Stimulated activated CD4-positive, alpha-beta T cell treated with anti-CD3 and anti-CD28 coated beads, Interleukin-1b, Interleukin-23, amount 100 ng/mL, for 24 hours (primary cell): ENCODE results near the gene AVPR2.

Experiments used
- DNase-seq, 4 experiments: peaks; one replicate each; pipeline ENCODE4 v3.0.0-alpha.2; 2020; ENCODE audit warnings: low read depth in 4 of 4, low spot score in 1 of 4

The AVPR2 gene

DNA sequence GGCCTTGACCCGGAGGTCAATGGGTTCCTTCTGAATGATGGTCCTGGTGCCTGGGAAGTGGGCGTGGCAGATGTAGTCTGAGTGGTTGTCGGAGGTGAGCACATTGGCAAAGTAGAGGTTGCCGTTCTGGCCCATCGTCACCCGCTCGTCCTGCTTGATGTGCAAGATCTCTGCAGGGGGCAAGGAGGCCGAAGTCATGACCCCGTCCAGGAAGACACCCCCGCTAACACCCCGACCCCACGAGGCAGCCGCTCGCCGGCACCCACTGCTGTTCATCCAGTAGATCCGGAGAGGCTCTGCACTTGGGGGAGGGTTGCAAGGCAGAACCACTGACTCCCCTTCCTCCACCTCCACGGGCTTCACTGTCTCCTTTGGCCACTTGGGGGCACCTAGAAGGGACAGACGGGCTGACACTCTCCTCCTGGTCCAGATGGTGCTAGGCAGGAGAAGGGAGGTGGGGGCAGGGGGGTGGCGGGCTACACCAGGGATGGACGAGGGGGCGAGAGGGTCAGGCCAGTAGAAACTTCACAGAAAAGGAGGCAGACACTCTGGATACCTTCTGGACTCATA, 33.6 kb upstream of the AVPR2 start:
- DNase-seq, result no peak

DNA sequence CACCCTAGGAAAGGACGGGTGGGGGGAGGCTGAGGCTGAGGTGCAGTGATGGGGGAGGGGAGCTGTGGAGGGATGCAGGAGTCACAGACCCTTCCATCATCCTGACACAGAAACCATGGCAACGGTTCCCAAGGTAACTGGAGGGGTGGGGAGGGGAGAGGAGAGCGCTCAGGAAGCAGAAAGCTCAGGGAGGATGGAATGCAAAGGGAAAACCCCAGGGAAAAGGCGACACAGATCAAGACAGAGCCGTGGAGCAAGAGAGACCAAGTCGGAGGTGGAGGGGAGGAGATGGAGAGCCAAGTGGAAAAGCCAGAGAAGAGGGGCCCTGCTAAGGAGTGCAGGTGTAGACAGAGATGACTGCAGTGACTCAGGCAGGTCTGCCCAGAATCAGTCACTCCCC, 33.0 kb upstream of the AVPR2 start:
- DNase-seq, result no peak

DNA sequence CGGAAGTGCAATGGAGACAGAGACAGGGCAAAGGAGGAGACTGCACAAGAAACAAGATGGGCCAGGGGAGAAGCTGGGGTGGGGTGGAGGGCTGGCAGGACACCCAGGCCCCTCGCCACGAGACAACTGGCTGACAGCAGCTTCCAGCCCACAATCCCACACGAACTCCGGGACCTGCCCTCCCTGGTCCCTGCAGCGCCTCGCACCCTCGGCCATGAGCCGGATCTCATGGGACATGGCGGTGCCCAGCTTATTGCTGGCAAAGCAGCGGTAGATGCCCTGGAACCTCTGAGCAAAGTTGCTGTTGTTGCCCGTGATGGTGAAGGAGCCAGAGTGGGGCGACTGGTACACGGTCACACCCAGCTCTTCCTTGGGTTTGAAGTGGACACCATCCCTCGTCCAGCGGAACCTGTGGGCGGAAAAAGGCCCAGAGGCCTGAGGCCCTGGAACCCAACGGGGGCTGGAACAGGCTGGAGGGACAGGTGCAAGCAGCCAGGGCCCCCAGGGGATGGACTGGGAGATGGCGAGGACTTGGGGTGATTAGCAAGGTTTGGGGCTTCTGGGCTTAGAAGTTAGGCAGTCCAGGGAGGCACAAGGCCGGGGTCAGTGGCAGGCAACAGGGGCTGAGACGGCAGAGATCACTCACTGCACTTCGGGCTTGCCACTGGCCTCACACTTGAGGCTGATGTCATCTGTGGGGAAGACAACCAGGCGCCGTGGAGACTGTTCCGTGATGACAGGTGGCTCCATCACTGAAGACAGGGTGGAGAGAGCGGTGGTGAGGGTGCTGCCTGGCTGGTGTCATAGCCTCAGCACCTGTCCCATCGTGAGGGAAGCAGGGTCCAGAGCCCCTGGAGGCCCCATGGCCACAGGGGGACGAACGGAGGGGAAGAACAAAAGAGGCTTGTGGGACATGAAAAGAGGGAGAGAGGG, 32.3 kb upstream of the AVPR2 start:
- no peak for DNase-seq

DNA sequence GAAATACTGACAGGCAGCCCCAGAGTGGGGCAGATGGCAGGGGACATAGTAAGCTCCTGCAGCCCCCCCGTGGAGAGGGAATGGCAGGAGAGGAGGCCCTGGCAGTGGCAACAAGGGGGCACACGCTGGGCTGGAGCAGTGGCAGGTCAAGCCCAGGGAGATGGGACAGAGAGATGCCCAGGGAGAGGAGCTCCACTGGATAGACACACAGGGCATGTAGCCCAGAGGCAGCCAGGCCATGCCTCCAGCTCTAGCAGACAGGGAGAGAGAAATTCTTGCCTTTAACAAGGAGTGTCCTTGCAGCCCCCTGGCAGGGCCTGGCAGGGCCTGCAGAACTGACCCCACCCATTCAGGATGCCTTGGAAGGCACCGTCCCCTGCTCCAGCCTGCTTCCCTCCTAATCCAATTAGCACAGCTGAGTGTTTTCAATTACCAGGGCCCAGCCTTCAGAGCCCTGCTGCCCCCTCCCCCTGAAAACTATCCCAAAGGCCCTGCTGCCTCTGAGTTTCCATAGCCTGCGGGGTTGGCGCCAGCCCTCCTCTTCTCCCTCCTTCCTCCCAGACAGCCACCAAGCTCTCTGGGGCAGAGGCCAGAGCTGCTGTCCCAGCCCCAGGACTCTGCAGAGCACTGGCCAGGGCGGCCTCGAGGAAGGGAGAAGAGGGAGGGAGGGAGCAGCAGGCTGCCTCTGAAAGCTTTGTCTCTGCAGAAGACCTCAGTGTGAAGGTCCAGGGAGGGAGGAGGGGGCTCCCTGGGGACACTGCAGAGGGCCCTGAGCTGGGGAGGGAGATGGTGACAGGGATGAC, 31.0 kb upstream of the AVPR2 start:
- no peak for DNase-seq

DNA sequence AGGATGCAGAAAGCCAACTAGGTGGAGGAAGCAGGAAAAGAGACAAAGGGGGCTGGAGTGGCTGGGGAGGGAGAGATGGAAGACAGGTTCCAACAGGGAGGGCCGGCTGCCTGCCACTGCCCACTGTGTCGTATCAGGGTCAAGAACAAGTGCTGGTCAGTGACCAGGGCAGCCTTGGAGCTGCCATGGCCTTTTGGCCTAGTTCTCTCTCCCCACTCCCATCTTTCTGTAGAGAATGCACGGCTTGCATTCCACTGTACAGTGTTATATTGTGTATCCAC, 30.4 kb upstream of the AVPR2 start:
- no peak for DNase-seq

DNA sequence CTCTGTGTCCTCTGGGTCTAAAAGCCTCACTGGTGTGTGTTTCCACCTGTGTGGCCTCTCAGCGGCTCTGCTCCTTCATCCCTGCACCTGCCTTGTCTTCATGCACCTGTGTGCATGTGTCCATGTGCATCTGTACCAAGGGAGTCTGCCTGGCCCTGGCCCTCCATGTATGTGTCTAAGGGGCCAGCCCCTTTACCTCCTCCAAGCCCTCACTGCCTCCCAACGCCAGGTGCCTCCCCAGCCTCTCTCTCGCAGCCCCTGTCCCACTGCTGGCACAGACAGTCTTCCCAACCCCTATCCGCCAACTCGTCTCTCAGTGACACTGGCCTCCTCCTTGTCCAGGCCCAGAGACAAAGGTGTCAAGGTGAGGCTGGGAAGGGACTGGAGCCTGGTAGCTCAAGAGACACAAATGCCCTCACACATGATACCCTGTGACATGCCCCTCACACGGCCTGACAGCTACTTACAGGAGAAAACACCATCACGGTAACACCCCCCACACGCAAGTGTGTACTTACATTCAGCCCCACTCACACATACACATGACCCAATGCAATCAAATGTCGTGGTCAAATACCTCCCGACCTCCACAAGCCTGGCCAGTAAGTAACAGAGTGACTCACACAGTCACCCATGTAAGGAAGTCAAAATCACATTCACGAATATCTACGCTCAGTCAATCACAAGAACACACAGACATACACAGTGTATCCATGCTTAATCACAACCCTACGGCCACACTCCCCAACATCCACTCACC, 29.9 kb upstream of the AVPR2 start:
- DNase-seq, result no peak

DNA sequence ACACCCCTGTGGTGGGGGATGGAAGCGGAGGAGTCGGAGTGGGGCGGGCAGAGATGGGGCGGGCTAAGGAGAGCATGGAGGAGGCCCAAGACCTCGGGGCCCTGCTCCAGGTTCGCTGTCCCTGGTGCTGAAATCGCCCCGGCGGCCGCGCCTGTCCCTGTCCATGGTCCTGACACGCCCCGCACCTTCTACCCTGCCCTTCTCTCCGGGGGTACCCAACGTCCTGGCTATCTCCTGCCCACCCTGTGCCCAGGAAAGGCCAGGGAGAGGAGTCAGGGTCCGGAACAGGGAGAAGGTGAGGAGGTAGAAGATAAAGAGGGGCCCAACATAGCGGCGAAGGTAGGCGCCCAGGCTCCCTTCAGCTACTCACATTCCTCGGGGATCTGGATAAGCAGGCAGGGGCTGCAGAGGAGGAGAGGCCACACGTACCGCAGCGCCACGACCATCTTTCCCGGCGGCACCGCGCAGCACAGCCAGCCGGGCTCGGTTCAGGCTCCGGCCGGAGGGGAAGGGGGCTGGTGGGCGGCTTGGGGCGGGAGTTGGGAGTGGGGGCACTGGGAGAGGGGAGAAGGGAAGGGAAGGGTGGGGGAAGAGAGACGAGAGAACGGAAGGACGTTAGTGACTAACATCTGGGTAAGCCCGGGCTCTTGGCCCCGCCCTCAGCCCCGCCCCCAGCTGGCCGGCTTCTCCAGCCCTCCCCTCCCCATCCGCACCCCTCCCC, 28.9 kb upstream of the AVPR2 start:
- DNase-seq, result peak; percentile 21 to 64 (median 26)

DNA sequence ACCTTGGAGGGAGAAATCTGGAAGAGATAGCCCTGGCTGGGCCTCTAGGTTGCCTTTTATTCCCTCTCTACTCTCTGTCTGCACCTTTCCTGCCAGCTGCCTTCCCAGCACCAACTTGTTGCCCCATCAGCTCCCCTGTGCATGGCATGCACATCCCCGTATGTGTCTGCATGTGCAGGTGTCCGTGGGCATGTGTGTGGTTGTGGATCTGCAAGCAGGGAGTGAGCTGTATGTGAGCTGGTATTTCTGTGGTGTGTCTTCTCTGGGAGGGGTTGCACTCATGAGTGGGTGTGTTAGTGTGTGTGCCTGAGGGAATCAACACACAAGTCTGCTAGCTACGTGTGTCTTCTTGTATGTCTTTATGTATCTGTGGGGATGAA, 28.4 kb upstream of the AVPR2 start:
- DNase-seq, result no peak

DNA sequence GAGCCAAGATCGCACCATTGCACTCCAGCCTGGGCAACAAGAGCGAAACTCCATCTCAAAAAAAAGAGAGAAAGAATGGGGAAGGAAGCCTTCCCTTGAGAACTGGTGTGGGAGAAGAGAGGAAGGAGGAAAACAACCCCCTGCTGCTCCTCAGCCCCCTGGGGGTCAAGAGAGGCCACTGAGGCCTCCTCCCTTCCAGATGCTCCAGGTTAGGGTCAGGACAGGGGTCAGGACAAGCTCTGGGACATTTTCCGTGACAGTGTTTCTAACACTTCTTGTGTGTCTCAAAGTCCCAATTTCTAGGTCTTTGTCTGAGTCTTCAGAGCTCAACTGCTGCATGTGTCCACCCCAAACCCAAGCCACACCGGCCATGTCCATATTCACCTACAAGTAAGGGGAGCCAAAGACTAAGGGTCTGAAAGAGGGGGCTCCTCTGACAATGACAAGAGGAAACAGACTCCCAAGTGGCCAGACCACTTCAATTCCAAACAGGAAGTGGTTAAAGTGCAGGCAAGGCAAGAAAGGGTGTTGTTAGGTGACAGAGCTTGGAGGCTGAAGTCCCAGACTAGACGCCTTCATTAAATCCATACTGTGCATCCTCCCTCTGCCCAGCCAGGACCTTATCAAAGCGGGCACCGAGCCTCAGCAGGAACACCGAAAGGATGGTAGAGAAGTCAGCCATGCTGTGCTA, 26.8 kb upstream of the AVPR2 start:
- no peak for DNase-seq

DNA sequence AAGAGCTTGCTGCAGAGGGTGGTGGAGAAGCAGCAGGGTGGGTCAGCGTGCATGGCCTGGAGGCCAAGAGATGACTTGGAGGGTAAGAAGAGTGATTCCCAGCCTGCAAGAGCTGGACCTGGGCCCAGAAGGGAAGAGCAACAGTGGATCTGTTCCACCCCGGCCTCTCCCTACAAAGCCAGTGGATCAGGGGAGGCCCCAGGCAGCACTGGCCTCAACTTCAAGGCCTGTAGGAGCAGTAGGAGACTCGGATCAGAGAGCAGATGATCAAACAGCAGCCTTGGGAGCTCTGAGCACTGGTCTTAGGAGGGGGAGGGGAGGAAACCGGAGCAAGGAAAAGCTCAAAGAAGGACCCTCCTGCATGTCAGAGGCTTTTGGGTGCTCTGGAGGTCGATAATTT, 26.1 kb upstream of the AVPR2 start:
- no peak for DNase-seq

DNA sequence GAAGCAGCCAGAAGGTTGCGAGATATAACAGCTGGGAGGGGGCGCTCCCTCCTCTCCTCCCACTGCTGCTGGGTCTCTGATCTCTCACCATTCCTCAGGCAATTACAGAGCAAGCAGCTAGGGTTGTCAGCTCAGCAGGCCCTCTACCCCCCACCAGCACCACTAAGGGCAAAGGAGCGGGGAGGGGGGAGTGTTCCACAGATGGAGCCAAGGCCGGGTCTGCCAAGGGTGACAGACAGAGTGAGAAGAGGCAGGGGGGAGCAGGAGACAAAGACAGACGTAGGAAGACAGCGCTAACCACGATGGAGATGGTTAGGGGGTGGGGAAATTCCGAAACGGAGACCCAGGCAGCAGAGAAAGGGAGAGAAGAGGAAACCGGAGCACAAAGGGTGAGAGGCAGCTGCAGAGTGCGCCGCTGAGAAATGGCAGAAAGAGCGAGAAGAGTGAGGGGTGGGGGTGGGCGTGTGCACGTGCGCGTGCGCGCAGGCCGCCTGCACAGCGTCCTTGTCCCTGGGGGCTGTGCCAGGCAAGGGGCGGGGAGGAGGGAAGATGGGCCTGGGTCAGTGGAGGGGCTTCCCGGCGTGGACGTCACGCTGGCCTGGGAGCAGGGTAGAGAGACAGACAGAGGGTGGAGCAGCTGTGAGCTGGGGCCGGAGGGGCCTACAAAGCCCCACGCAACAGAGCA, 25.4 kb upstream of the AVPR2 start:
- DNase-seq, result no peak

DNA sequence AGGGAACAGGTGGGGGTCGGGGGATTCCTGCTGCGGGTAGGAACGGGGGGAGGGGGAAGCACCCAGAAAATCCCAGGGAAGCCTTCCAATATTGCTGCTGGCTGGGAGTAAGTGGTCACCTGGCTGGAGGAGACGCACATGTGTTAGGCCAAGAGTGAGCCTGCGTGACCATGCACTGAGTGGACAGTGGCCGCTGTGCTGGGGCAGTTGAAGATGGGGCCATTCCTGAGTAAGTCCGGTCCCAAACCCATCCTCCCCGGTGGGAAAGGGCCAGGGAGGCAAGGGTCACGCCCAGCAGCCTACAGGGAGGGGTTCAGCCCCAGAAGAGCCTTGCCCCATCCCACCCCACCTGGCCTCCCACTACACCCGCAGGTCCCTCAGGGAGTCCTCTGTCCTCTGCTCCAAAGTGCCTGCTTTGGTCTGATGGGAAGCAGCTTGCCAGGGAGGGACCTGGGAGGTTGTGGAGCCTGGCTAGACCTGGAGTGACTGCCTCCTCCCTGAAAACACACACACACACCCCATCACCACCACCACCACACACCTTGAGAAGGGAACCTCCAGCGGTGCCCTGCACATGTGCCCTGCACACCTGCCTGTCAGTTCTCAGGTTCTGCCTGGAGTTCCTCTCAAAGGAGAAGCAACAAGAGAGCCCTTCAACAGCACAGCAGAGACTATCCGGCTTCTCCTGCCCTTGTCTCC, 24.6 kb upstream of the AVPR2 start:
- DNase-seq, result no peak

DNA sequence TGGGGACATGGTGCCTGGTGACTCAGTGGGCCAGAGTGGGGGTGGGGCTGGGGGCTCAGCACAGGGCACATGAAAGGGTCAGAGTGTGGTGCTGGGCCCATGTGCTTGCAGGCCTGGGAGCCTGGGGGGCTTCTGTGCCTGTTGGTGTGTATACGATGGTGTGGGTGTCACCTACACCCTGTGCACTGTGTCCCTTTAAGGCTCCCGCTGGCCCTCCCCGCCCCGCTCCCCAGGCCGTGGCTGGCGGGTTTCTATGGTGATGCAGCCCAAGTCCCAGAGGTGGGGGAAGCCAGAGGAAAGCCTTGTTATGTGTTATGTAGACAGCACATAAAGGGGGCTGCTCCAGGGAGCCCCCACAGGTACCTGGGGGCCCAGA, 24.0 kb upstream of the AVPR2 start:
- DNase-seq, result no peak

DNA sequence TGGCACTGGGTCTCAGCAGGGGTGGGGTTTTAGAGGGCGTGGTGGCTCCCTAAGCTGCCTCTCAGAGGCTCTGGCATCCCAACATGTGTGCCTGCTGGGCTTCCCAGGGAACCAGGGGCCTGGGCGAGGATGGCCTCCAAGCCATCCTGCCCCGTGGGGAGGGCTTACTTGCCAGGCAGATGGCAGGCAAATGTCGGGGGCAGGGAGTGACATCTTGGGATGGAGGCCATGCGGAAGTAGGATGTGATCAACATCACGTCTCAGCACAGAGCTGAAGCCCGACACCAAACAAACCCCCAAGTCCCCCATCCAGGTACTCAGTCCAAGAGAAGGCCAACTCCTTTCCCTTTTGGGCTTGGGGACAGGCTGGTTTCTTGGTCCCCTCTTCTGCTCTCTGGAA, 23.2 kb upstream of the AVPR2 start:
- no peak for DNase-seq

DNA sequence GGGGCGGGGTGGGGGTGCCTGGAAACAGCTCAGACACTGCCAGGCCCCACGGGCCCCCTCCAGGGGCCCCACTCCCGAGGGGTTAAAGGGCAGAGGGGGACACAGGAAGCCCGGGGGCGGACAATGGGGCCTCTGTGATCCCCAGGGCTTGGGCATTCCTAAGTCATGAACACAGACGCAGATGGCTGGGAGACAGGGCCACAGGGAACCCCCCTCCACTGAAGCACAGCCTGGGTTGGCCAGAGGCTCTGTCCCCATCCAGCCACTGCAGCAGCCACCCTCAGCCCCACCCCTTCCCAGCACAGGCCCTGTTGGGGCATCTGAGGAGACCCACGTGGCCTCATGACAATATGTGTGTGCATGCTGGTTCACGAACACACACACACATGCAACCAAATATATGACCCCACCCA, 22.4 kb upstream of the AVPR2 start:
- DNase-seq, result no peak

DNA sequence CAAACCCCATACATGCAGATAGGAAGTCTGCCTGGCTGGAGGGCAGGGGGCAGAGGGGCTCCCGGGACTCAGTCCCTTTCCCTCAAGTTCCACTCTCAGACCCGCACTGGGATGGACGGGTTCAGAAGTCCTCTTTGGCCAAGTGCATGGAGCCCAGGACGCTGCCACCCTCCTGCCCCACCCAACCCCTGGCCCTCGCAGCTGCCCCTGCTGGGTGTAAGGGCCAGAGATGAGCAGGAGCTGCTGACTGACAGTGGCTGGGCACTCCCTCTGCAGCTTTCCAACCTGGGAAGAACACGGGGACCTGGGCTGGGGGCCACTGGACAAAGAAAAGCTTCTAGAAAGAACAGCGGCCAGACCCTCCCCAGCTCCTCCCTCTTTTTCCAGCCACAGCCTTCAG, 21.9 kb upstream of the AVPR2 start:
- DNase-seq, result no peak

DNA sequence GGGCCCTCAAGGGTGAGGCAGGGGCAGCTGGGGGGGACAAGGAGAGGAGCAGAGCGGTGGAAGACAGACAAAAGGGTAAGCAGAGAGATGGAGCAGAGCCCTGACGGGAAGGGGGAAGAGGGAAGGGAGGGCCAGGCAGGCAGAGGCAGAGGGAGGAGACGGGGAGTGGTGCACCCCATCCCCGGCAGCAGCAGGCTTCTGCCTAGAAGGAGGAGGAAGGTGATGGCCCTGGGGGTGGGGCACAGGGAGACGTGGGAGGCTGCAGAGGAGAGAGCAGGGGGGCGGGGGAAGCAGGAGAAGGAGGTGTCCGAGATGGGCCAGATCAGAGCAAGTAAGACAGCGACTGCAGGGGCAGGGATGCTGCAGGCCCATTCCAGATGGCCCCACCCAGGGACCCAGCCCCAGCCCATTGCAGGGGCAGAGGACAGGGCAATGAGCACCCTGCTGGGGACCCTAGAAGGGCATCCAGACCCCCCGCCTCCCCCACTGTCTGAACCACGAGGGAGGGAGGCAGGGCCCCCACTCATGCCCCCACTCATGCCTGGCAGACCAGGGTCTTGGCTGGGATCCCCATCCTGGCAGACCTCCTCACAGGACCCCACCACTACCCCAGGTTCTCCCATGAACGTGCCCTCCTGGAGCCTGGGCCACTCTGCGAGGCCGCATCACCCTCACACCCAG, 21.2 kb upstream of the AVPR2 start:
- no peak for DNase-seq

DNA sequence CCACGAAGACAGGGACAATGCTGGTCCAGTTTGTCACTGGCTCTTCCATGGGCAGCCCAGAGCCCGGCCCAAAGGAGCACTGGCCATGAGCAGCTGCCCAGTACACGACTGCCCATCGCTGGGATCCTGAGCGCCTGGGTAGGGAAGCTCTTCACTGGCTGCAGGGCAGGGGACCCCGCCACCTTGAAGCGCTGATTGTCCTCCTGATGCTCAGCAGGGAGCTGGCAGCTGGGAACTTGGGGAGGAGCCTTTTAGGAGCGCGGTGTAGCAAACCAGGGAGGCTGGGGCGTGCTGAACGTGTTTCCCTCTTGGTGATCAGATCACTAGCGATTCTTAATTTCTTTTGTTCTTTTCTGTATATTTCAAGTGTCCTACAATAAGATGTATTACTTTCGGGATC, 20.3 kb upstream of the AVPR2 start:
- DNase-seq, result no peak

DNA sequence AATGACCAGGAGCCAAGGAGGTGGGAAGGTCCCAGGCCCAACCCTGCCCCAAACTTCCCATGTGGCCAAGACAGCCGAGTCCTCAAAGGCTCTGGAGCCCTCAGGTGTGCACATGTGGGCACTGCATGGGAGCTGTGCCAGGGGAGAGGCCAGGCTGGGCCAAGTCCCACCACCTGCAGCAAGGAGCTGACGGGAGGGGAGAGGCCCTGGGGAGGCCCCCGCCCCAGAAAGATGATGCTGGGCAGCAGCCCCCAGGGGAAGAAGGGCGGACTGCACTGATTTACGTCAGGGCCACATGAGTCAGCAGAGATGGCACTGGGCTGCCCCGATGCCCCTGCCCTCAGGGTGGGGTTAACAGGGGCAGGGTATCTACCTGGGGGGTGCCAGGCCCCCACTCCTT, 19.9 kb upstream of the AVPR2 start:
- no peak for DNase-seq
